IgD-negative memory B cell (primary cell): ENCODE results near the gene JAKMIP2. TPM values are rescaled to one million over a fixed set of nuclear protein-coding genes. Genes with fewer than 3 reads are reported as not detected.
A peak's percentile ranks its signal among the peaks of the same experiment; 100 is the strongest.

Experiments used
- H3K27ac Mint-ChIP-seq, 3 donors: one replicate each; pipeline ENCODE4 v1.8.0; 2020 to 2022; ENCODE audit warnings: mild to moderate bottlenecking in 3 of 3, mixed read lengths in 3 of 3, moderate library complexity in 1 of 3
- H3K27me3 Mint-ChIP-seq: one replicate; pipeline ENCODE4 v1.8.0; 2021; ENCODE audit warnings: mixed read lengths
- H3K36me3 Mint-ChIP-seq: one replicate; pipeline ENCODE4 v1.8.0; 2020; ENCODE audit warnings: mild to moderate bottlenecking, mixed read lengths
- H3K4me1 Mint-ChIP-seq, 3 donors: one replicate each; pipeline ENCODE4 v1.8.0; 2020 to 2022; ENCODE audit warnings: mixed read lengths in 3 of 3, mild to moderate bottlenecking in 1 of 3
- H3K4me3 Mint-ChIP-seq, 4 donors: one replicate each; pipeline ENCODE4 v1.8.0; 2020 to 2022; ENCODE audit warnings: mild to moderate bottlenecking in 4 of 4, mixed read lengths in 4 of 4, moderate library complexity in 3 of 4
- H3K9me3 Mint-ChIP-seq, 3 donors: one replicate each; pipeline ENCODE4 v1.8.0; 2020 to 2021; ENCODE audit warnings: mixed read lengths in 3 of 3, mild to moderate bottlenecking in 1 of 3
- polyA plus RNA-seq: library from polyadenylated mRNA; unstranded; fragments of 300-500 nt; fragmentation: Illumina TruSeq; gene quantifications from one replicate; pipeline ENCODE4 v1.2.3, GENCODE V29; 2021

Gene JAKMIP2
- polyA plus RNA-seq, 1 donor from 2014 or later = 0.14 TPM

GRCh38 chr5:147674411-147674810 is 108.1 kb downstream of the JAKMIP2 start:
- Mint-ChIP-seq H3K36me3 (no peaks in the 10 kb centered on the region), H3K4me1 (no peaks in the 10 kb centered on the region), H3K27ac (no peak overlapping the region), H3K27me3 (no peaks in the 10 kb centered on the region), H3K4me3 (no peak overlapping the region), H3K9me3 (peaks cover 0 to 4% (median 0%) of the 10 kb centered on the region in 3 donors)

- Mint-ChIP-seq H3K4me1 (no peaks in the 10 kb centered on the region), H3K27me3 (no peaks in the 10 kb centered on the region), H3K4me3 (no peak overlapping the region), H3K9me3 (peaks cover 0 to 4% (median 0%) of the 10 kb centered on the region in 3 donors), H3K36me3 (no peaks in the 10 kb centered on the region), H3K27ac (no peak overlapping the region)
Observed at GRCh38 chr5:147673791-147674190, 108.7 kb downstream of the JAKMIP2 start.

- Mint-ChIP-seq H3K27ac (no peak overlapping the region), H3K36me3 (no peaks in the 10 kb centered on the region), H3K4me1 (no peaks in the 10 kb centered on the region), H3K9me3 (peaks cover 0 to 4% (median 0%) of the 10 kb centered on the region in 3 donors), H3K27me3 (no peaks in the 10 kb centered on the region), H3K4me3 (no peak overlapping the region)
Observed at GRCh38 chr5:147673266-147673665, 109.3 kb downstream of the JAKMIP2 start.

GRCh38 chr5:147671365-147671764 is 111.2 kb downstream of the JAKMIP2 start:
- H3K4me1 Mint-ChIP-seq = no peaks in the 10 kb centered on the region
- peaks cover 0 to 4% (median 0%) of the 10 kb centered on the region in 3 donors for H3K9me3 Mint-ChIP-seq
- H3K36me3 Mint-ChIP-seq = no peaks in the 10 kb centered on the region
- no peak overlapping the region for H3K4me3 Mint-ChIP-seq
- H3K27me3 Mint-ChIP-seq = no peaks in the 10 kb centered on the region
- H3K27ac Mint-ChIP-seq = no peak overlapping the region

- no peaks in the 10 kb centered on the region for H3K27me3 Mint-ChIP-seq
- no peaks in the 10 kb centered on the region for H3K36me3 Mint-ChIP-seq
- peak overlapping the region in 1 of 3 donors; percentile 52 for H3K27ac Mint-ChIP-seq
- H3K4me3 Mint-ChIP-seq = no peak overlapping the region
- peaks cover 0 to 4% (median 0%) of the 10 kb centered on the region in 3 donors for H3K9me3 Mint-ChIP-seq
- no peaks in the 10 kb centered on the region for H3K4me1 Mint-ChIP-seq
Observed at GRCh38 chr5:147670815-147671214, 111.7 kb downstream of the JAKMIP2 start.

- Mint-ChIP-seq H3K36me3 (no peaks in the 10 kb centered on the region), H3K9me3 (peaks cover 0 to 6% (median 0%) of the 10 kb centered on the region in 3 donors), H3K4me3 (no peak overlapping the region), H3K27me3 (no peaks in the 10 kb centered on the region), H3K4me1 (no peaks in the 10 kb centered on the region), H3K27ac (no peak overlapping the region)
Observed at GRCh38 chr5:147669169-147669869, 113.2 kb downstream of the JAKMIP2 start.

GRCh38 chr5:147668385-147668784 is 114.1 kb downstream of the JAKMIP2 start:
- Mint-ChIP-seq H3K9me3 (peaks cover 0 to 9% (median 0%) of the 10 kb centered on the region in 3 donors), H3K27ac (no peak overlapping the region), H3K4me1 (no peaks in the 10 kb centered on the region), H3K4me3 (no peak overlapping the region), H3K36me3 (no peaks in the 10 kb centered on the region), H3K27me3 (no peaks in the 10 kb centered on the region)

GRCh38 chr5:147667363-147667762 is 115.2 kb downstream of the JAKMIP2 start:
- Mint-ChIP-seq H3K9me3 (peaks cover 0 to 9% (median 0%) of the 10 kb centered on the region in 3 donors), H3K27ac (no peak overlapping the region), H3K36me3 (no peaks in the 10 kb centered on the region), H3K27me3 (no peaks in the 10 kb centered on the region), H3K4me3 (no peak overlapping the region), H3K4me1 (no peaks in the 10 kb centered on the region)

GRCh38 chr5:147666419-147666818 is 116.1 kb downstream of the JAKMIP2 start:
- no peak overlapping the region for H3K27ac Mint-ChIP-seq
- no peaks in the 10 kb centered on the region for H3K4me1 Mint-ChIP-seq
- H3K36me3 Mint-ChIP-seq = peaks cover 3% of the 10 kb centered on the region
- H3K4me3 Mint-ChIP-seq = no peak overlapping the region
- peaks cover 0 to 9% (median 0%) of the 10 kb centered on the region in 3 donors for H3K9me3 Mint-ChIP-seq
- H3K27me3 Mint-ChIP-seq = no peaks in the 10 kb centered on the region

- Mint-ChIP-seq H3K27me3 (peaks cover 3% of the 10 kb centered on the region), H3K4me1 (no peaks in the 10 kb centered on the region), H3K4me3 (no peak overlapping the region), H3K36me3 (peaks cover 5% of the 10 kb centered on the region), H3K27ac (no peak overlapping the region), H3K9me3 (peaks cover 0 to 9% (median 4%) of the 10 kb centered on the region in 3 donors)
Observed at GRCh38 chr5:147661541-147661940, 121.0 kb downstream of the JAKMIP2 start.

GRCh38 chr5:147659166-147659929 is 123.2 kb downstream of the JAKMIP2 start:
- H3K27ac Mint-ChIP-seq = no peak overlapping the region
- no peak overlapping the region for H3K4me3 Mint-ChIP-seq
- H3K4me1 Mint-ChIP-seq = no peaks in the 10 kb centered on the region
- peaks cover 0 to 9% (median 4%) of the 10 kb centered on the region in 3 donors for H3K9me3 Mint-ChIP-seq
- H3K36me3 Mint-ChIP-seq = peaks cover 5% of the 10 kb centered on the region
- H3K27me3 Mint-ChIP-seq = peaks cover 3% of the 10 kb centered on the region

GRCh38 chr5:147658293-147658932 is 124.1 kb downstream of the JAKMIP2 start:
- Mint-ChIP-seq H3K27ac (no peak overlapping the region), H3K27me3 (peaks cover 3% of the 10 kb centered on the region), H3K4me3 (no peak overlapping the region), H3K36me3 (peaks cover 5% of the 10 kb centered on the region), H3K9me3 (peaks cover 4 to 9% (median 4%) of the 10 kb centered on the region in 3 donors), H3K4me1 (no peaks in the 10 kb centered on the region)

GRCh38 chr5:147648597-147648996 is 133.9 kb downstream of the JAKMIP2 start:
- Mint-ChIP-seq H3K36me3 (no peaks in the 10 kb centered on the region), H3K27ac (no peak overlapping the region), H3K4me3 (no peak overlapping the region), H3K27me3 (no peaks in the 10 kb centered on the region), H3K9me3 (peaks cover 0 to 3% (median under 1%) of the 10 kb centered on the region in 3 donors), H3K4me1 (no peaks in the 10 kb centered on the region)

- no peaks in the 10 kb centered on the region for H3K9me3 Mint-ChIP-seq
- no peaks in the 10 kb centered on the region for H3K4me1 Mint-ChIP-seq
- H3K27ac Mint-ChIP-seq = no peak overlapping the region
- no peak overlapping the region for H3K4me3 Mint-ChIP-seq
- no peaks in the 10 kb centered on the region for H3K27me3 Mint-ChIP-seq
- H3K36me3 Mint-ChIP-seq = no peaks in the 10 kb centered on the region
Observed at GRCh38 chr5:147645197-147645596, 137.3 kb downstream of the JAKMIP2 start.

GRCh38 chr5:147644460-147644859 is 138.1 kb downstream of the JAKMIP2 start:
- H3K36me3 Mint-ChIP-seq = no peaks in the 10 kb centered on the region
- H3K27me3 Mint-ChIP-seq = no peaks in the 10 kb centered on the region
- no peak overlapping the region for H3K4me3 Mint-ChIP-seq
- no peak overlapping the region for H3K27ac Mint-ChIP-seq
- H3K9me3 Mint-ChIP-seq = no peaks in the 10 kb centered on the region
- no peaks in the 10 kb centered on the region for H3K4me1 Mint-ChIP-seq
